GM23338 (cell line): ENCODE data around the gene HYAL2.

Experiments used
- CREB1 ChIP-seq: fragments of 250-450 bp; sonication (Bioruptor Pico); IDR thresholded peaks from 2 replicates; pipeline ENCODE4 v1.5.0; 2020; ENCODE audit warnings: low read depth, mild to moderate bottlenecking, moderate library complexity
- CTCF ChIP-seq, 2 experiments: fragments of 200-600 bp in 1 of 2; sonication (generic) in 1 of 2; conservative IDR thresholded peaks; 2 replicates each; pipeline versions ENCODE4 v1.5.1 to v1.6.1; 2016 to 2017; ENCODE audit warnings: antibody characterized with exemption in 2 of 2, low read depth in 2 of 2, mild to moderate bottlenecking in 2 of 2, moderate library complexity in 1 of 2
- ETS1 ChIP-seq: IDR thresholded peaks from 2 replicates; pipeline ENCODE4 v1.6.1; 2016; ENCODE audit warnings: antibody characterized with exemption
- EZH2 ChIP-seq: fragments of 200-600 bp; sonication (generic); IDR thresholded peaks from one replicate; pipeline ENCODE4 v1.8.0; 2017; ENCODE audit warnings: antibody characterized with exemption, mild to moderate bottlenecking, low read depth; ENCODE audit not compliant: unreplicated experiment
- EZH2phosphoT487 ChIP-seq: fragments of 200-600 bp; sonication (generic); IDR thresholded peaks from one replicate; pipeline ENCODE4 v1.8.1; 2018; ENCODE audit warnings: antibody characterized with exemption; ENCODE audit not compliant: unreplicated experiment
- JUNB ChIP-seq: IDR thresholded peaks from one replicate; pipeline ENCODE4 v1.6.1; 2016; ENCODE audit warnings: antibody characterized with exemption; ENCODE audit not compliant: unreplicated experiment
- NANOG ChIP-seq: IDR thresholded peaks from 2 replicates; pipeline ENCODE4 v1.6.1; 2016; ENCODE audit warnings: antibody characterized with exemption, borderline replicate concordance
- POLR2AphosphoS5 ChIP-seq: IDR thresholded peaks from 2 replicates; pipeline ENCODE4 v1.6.1; 2016; ENCODE audit warnings: antibody characterized with exemption, low read depth
- REST ChIP-seq: IDR thresholded peaks from one replicate; pipeline ENCODE4 v1.6.1; 2018; ENCODE audit warnings: antibody characterized with exemption; ENCODE audit not compliant: unreplicated experiment
- STAT1 ChIP-seq: IDR thresholded peaks from one replicate; pipeline ENCODE4 v1.6.1; 2016; ENCODE audit warnings: antibody characterized with exemption; ENCODE audit not compliant: unreplicated experiment
- ZNF114 ChIP-seq: fragments of 250-450 bp; sonication (Bioruptor Pico); IDR thresholded peaks from 2 replicates; pipeline ENCODE4 v1.5.0; 2020; ENCODE audit warnings: mild to moderate bottlenecking, moderate library complexity
- ZNF331 ChIP-seq: fragments of 250-450 bp; sonication (Bioruptor Pico); IDR thresholded peaks from 2 replicates; pipeline ENCODE4 v1.5.0; 2020; ENCODE audit warnings: low read depth, mild to moderate bottlenecking, moderate library complexity
- ZNF462 ChIP-seq: fragments of 250-450 bp; sonication (Bioruptor Pico); IDR thresholded peaks from 2 replicates; pipeline ENCODE4 v1.5.0; 2020; ENCODE audit warnings: mild to moderate bottlenecking, moderate library complexity

GRCh38 chr3:50345586-50346234 is 23.2 kb upstream of the HYAL2 start, which contains the start of gene ZMYND10:
- TF ChIP-seq EZH2 (no peak), CTCF (conservative IDR thresholded peaks at IDR 0.05; ENCODE audit: low read depth in 2 of 2) (no peak), POLR2AphosphoS5 (0 out of 2 replicates have a peak, but pooled peaks have one; percentile 30), CREB1 (CRISPR knock-in tag) (no peak), REST (no peak), EZH2phosphoT487 (no peak), STAT1 (no peak), ETS1 (no peak), JUNB (no peak), NANOG (no peak), ZNF114 (CRISPR knock-in tag) (no peak), ZNF331 (CRISPR knock-in tag) (no peak), ZNF462 (CRISPR knock-in tag) (no peak)
